Renal cortical epithelial cell (primary cell): ENCODE results near the gene CHAF1B. TPM values are rescaled to one million over a fixed set of nuclear protein-coding genes. Genes with fewer than 3 reads are reported as not detected.
"Not testable (repeated sequence)": the region's sequence is repeated elsewhere in the genome, so short reads cannot be mapped to it uniquely, and the experiment has no call there.

ENCODE experiments used
- DNase-seq: peaks from one replicate; pipeline ENCODE4 v3.0.0-alpha.2; 2011; ENCODE audit warnings: low read depth
- total RNA-seq: library from RNA; depleted of rRNA; stranded (reverse); fragments of >200 nt; gene quantifications from 2 replicates; pipeline ENCODE4 v1.2.3, GENCODE V29; 2014

The CHAF1B gene
- 0.70 and 3.1 TPM in 2 replicates for total RNA-seq

- DNase-seq = peak; percentile 37
Measured at GRCh38 chr21:36385233-36386030, at the start of gene CHAF1B. Gene CHAF1B, plus strand, starts transcription at chr21:36385392. Its CDS starts 745 bp downstream, at chr21:36386137.

GRCh38 chr21:36337099-36337509 is 48.1 kb upstream of the CHAF1B start:
- no peak for DNase-seq

- no peak for DNase-seq
Measured at GRCh38 chr21:36338975-36339374, 46.2 kb upstream of the CHAF1B start.

- DNase-seq = not testable (repeated sequence)
Measured at GRCh38 chr21:36342581-36342980, 42.6 kb upstream of the CHAF1B start.

GRCh38 chr21:36344931-36345330 is 40.3 kb upstream of the CHAF1B start:
- DNase-seq = no peak

GRCh38 chr21:36347278-36347961 is 37.8 kb upstream of the CHAF1B start:
- no peak for DNase-seq

GRCh38 chr21:36347962-36348328 is 37.2 kb upstream of the CHAF1B start:
- peak; percentile 29 for DNase-seq

- no peak for DNase-seq
Measured at GRCh38 chr21:36349315-36349714, 35.9 kb upstream of the CHAF1B start.

GRCh38 chr21:36350282-36350910 is 34.8 kb upstream of the CHAF1B start:
- no peak for DNase-seq

GRCh38 chr21:36354918-36355680 is 30.1 kb upstream of the CHAF1B start:
- DNase-seq = no peak

GRCh38 chr21:36355868-36356267 is 29.3 kb upstream of the CHAF1B start:
- DNase-seq = no peak

- DNase-seq = no peak
Measured at GRCh38 chr21:36359185-36359584, 26.0 kb upstream of the CHAF1B start.

- DNase-seq = no peak
Measured at GRCh38 chr21:36369064-36369685, 16.0 kb upstream of the CHAF1B start.

- no peak for DNase-seq
Measured at GRCh38 chr21:36375994-36376393, 9.2 kb upstream of the CHAF1B start.

- peak; percentile 62 for DNase-seq
Measured at GRCh38 chr21:36377391-36377842, 7.8 kb upstream of the CHAF1B start.

GRCh38 chr21:36379251-36379650 is 5.9 kb upstream of the CHAF1B start:
- peak; percentile 23 for DNase-seq

- peak; percentile 79 for DNase-seq
Measured at GRCh38 chr21:36381841-36382589, 3.2 kb upstream of the CHAF1B start.

GRCh38 chr21:36382722-36383121 is 2.5 kb upstream of the CHAF1B start:
- not testable (repeated sequence) for DNase-seq

GRCh38 chr21:36384885-36385232 is 333 bp upstream of the CHAF1B start:
- DNase-seq = no peak

- DNase-seq = no peak
Measured at GRCh38 chr21:36386031-36386642, 945 bp downstream of the CHAF1B start.
